Stimulated activated CD8-positive, alpha-beta memory T cell treated with anti-CD3 and anti-CD28 coated beads, Interleukin-12 subunit alpha, Interleukin-12 subunit beta, amount 100 ng/mL, for 1 hour (primary cell): ENCODE results near the gene TNFAIP3.

Experiments used
- DNase-seq: peaks from one replicate; pipeline ENCODE4 v3.0.0-alpha.2; 2020; ENCODE audit warnings: low read depth

Gene TNFAIP3

GRCh38 chr6:137903274-137903932 lies 36.3 kb downstream of the TNFAIP3 start:
- DNase-seq, result no peak

GRCh38 chr6:137903933-137904821 lies 37.1 kb downstream of the TNFAIP3 start:
- DNase-seq, result no peak

GRCh38 chr6:137904822-137905617 lies 38.0 kb downstream of the TNFAIP3 start:
- DNase-seq, result peak; percentile 48

GRCh38 chr6:137906020-137906472 lies 39.0 kb downstream of the TNFAIP3 start:
- no peak for DNase-seq

GRCh38 chr6:137907170-137907569 lies 40.1 kb downstream of the TNFAIP3 start:
- no peak for DNase-seq

GRCh38 chr6:137909533-137909932 lies 42.5 kb downstream of the TNFAIP3 start:
- DNase-seq, result no peak

- DNase-seq, result no peak
Observed at GRCh38 chr6:137910424-137910834, 43.4 kb downstream of the TNFAIP3 start.

GRCh38 chr6:137910843-137911456 lies 43.9 kb downstream of the TNFAIP3 start:
- DNase-seq, result no peak

GRCh38 chr6:137911675-137912191 lies 44.7 kb downstream of the TNFAIP3 start:
- DNase-seq, result no peak

GRCh38 chr6:137912813-137913212 lies 45.8 kb downstream of the TNFAIP3 start:
- no peak for DNase-seq

GRCh38 chr6:137913434-137913833 lies 46.4 kb downstream of the TNFAIP3 start:
- no peak for DNase-seq

GRCh38 chr6:137913996-137914529 lies 47.0 kb downstream of the TNFAIP3 start:
- no peak for DNase-seq

- no peak for DNase-seq
Observed at GRCh38 chr6:137914530-137915193, 47.6 kb downstream of the TNFAIP3 start.

GRCh38 chr6:137915790-137916189 lies 48.7 kb downstream of the TNFAIP3 start:
- no peak for DNase-seq

- no peak for DNase-seq
Observed at GRCh38 chr6:137917551-137918325, 50.7 kb downstream of the TNFAIP3 start.

- no peak for DNase-seq
Observed at GRCh38 chr6:137919502-137919823, 52.4 kb downstream of the TNFAIP3 start.

GRCh38 chr6:137919837-137920730 lies 53.0 kb downstream of the TNFAIP3 start:
- DNase-seq, result no peak

- no peak for DNase-seq
Observed at GRCh38 chr6:137921823-137922222, 54.8 kb downstream of the TNFAIP3 start.
